T-helper 22 cell (primary cell): Measurements from ENCODE around the gene ATP2C1.
"Not testable (repeated sequence)": the region's sequence is repeated elsewhere in the genome, so short reads cannot be mapped to it uniquely, and the experiment has no call there.

ENCODE experiments used
- DNase-seq: peaks from one replicate; pipeline ENCODE4 v3.0.0-alpha.2; 2020; ENCODE audit warnings: low read depth

ATP2C1 gene, protein sequence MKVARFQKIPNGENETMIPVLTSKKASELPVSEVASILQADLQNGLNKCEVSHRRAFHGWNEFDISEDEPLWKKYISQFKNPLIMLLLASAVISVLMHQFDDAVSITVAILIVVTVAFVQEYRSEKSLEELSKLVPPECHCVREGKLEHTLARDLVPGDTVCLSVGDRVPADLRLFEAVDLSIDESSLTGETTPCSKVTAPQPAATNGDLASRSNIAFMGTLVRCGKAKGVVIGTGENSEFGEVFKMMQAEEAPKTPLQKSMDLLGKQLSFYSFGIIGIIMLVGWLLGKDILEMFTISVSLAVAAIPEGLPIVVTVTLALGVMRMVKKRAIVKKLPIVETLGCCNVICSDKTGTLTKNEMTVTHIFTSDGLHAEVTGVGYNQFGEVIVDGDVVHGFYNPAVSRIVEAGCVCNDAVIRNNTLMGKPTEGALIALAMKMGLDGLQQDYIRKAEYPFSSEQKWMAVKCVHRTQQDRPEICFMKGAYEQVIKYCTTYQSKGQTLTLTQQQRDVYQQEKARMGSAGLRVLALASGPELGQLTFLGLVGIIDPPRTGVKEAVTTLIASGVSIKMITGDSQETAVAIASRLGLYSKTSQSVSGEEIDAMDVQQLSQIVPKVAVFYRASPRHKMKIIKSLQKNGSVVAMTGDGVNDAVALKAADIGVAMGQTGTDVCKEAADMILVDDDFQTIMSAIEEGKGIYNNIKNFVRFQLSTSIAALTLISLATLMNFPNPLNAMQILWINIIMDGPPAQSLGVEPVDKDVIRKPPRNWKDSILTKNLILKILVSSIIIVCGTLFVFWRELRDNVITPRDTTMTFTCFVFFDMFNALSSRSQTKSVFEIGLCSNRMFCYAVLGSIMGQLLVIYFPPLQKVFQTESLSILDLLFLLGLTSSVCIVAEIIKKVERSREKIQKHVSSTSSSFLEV

DNA sequence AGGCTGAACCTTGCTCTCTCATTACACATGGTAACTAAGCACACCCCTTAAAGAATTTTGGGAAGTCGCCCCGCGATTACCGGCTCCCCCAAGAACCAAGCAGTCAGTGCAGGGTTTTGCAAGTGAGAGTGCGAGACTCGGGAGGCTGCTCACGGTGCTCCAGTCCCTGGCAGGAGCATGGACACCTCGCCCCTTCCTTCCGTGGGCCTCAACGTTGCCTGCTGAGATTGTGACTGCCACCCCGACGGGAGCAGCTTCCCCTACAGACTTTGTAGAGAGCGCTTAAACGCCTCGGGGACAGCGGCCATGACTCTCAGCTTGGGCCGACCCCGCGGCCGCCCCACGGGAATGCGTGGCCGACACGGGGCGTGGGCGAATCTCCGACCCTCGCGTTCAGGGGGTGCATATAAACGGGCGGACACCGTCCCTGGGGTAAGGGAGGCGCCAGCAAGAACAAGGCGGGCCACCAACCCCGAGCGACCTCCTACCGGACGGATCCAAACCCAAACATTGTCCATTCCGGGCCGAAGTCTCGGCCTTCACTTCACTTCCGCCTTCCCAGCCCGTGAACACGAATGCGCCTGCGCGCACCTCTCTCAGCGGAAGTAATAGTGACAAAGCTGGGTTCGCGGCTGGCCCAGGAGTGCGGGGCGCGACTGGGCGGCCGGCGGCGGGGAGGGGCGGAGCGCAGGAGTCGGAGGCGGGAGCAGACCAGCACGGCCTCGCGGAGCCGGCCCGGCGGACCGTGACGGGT is at the start of gene ATP2C1:
TSS of gene ATP2C1 (plus strand) at position 709 of the 754 bp plus-strand sequence. CDS start 686 bp downstream, outside the sequence.
- DNase-seq = peak; percentile 84

DNA sequence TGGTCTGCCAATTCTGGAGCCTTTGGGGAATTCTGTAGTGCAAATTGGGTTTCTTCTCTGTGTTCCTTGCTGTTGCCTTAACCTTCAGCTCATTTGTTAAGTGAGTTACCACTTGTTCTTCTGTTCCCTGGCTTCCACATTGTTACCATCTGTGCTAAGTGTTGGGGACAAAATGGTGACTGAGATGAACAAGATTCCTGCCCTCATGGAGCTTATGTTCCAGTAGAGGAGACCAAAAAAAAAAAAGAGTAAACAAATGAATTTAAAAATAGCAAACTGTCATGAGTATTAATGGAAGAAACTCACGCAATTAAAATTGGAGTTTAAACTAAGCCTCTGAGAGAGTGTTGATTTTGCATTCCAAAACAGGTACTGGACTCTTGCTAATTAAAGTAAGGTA is 49.4 kb upstream of the ATP2C1 start:
- no peak for DNase-seq

- no peak for DNase-seq
Measured at GRCh38 chr3:130846181-130846580, 47.7 kb upstream of the ATP2C1 start.

DNA sequence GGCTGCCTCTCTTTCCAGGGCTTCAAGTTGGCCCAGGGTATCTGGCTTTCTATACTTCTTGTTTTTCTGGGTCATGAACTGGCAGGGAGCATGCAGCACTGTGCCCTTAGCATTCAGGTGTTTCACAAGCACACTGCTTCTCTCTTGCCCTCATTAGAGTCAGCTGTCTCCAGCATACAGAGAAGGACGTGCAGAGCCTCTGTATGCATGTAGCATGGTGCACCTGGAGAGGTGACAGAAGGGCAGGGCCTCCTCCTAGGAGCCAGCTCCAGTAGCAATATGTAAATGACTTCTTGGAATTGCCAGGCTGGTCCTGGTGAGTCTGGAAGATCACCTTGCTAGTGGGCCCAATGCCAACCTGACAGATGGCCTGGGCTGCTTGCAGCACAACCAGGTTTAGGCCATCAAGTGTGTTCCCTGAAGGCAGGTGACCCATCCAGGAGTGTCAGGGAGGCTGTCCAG is 44.8 kb upstream of the ATP2C1 start:
- DNase-seq = no peak

DNA sequence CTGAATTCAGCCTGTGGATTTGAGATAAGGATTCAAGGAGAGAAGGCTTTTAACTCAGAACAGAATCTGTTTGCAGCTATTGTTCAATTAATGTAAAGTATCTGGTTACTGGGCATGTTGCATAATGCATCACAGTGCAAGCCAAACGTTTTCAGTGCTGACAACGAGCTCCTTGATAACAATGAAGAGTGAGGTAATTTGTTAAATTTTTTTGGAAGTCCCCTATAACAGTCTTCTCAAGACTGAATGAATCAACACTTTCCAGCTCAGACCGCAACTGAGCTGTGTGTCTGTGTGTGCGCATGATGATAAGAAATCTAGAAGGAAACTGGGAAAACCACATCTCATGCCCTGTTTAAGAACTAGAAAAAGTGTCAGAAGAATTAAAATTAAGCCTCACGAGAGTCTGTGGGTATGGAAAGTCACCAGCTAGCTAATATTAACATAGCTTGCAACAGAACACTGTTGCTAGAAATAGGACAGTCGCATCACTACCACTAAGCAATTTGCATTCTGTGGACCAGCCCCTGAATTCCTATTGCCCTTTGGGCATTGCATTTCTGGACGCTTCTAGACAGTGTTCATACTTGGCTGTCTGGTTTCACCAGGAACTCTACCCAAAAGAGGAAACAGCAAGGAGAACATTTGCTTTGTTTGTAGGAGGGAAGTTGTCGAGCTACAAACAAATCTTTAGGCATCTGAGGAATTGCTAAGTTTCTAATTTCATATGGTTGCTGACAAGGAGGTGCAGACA is 43.7 kb upstream of the ATP2C1 start:
- DNase-seq = peak; percentile 27

DNA sequence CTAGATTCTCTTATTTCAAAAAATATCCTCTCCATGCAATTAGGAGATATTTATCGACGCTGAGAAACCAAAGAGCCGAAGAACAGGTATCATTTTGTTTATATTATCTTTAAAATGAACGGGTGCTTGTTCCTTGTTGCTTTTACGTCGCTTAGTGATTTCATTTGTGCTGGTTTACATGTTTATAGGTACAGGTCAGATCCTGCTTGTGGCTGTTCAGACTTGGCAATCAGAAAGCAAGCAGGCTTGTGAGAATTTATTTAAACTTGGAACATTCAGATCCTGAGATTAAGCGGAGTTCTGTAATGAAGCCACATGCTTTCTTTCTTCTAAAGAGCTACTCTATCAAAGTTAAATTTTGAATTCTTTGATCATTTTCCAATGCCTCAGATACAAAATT is 43.0 kb upstream of the ATP2C1 start:
- no peak for DNase-seq

DNA sequence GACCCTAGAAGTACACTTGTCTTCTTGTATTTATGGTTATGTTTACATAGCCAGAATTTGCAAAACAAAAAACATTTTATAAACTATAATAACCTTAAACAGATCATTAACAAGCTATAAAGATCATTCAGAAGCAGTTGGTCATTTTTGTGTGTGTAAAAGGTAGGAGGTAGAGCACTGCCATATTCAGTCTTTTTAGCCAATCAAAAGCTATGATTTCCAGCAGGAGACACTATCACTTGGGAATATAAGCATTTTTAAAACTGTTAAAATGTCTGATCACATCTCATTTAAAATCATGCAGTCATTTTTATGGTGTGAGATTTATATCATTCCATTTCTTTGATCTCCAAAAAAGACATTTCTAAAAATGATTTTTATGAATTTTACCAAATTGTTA is 42.6 kb upstream of the ATP2C1 start:
- DNase-seq = no peak

- no peak for DNase-seq
Measured at GRCh38 chr3:130853581-130853980, 40.3 kb upstream of the ATP2C1 start.

DNA sequence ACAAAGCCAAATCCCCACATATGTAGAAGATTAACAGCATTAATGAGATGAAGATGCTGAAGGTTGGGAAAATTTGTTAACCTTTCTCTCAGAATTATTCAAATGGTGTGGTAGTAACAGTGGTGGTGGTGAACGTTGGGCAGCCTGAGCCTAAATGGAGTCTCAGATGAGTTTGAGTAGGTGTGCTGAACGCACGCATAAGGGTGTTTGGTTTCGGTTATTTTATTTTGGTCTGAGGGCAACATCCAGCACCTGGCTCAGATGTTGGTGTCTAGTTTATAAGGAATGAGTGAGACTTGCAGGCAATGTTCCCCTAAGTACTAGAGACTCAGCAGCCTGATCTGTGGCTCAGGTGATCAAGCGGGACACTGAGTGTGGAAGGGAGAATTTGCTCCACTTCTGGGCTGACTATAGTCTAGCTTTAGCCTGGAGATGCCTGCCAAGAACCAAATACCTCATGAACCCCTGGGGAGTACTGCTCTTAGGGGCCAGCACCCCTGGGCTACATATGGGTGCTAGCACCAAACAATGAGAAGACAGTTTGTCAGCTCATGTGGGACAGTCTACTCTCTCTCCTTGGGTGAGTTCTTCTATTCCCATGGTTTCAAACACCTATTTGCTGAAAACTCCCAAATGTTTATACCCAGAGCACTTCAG is 39.5 kb upstream of the ATP2C1 start:
- DNase-seq = no peak

- DNase-seq = no peak
Measured at GRCh38 chr3:130857336-130858026, 36.4 kb upstream of the ATP2C1 start.

GRCh38 chr3:130862130-130862529 is 31.8 kb upstream of the ATP2C1 start:
- DNase-seq = not testable (repeated sequence)

GRCh38 chr3:130865489-130865888 is 28.4 kb upstream of the ATP2C1 start:
- DNase-seq = no peak

DNA sequence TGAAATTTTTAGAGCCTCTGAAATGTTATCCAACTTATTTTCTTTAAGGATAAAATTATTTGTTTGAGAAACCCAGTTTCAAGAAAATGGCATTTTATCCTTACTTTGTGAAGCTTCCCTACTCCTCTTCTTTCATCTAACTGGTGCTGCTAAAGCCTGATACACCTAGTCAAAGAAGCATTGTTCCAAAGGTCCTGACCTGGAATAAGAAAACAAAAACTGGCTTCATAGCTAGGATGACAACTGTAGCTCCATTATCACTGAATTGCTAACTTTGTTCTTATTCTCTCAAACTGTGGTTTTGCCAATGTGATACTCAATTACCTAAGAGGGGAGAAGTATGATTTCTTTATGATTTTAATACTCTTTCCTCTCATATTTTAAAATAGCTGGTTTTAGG is 27.6 kb upstream of the ATP2C1 start:
- DNase-seq = no peak

GRCh38 chr3:130870423-130870822 is 23.5 kb upstream of the ATP2C1 start:
- no peak for DNase-seq

GRCh38 chr3:130876594-130876993 is 17.3 kb upstream of the ATP2C1 start:
- DNase-seq = no peak

GRCh38 chr3:130878464-130878863 is 15.4 kb upstream of the ATP2C1 start:
- no peak for DNase-seq

GRCh38 chr3:130889416-130889946 is 4.4 kb upstream of the ATP2C1 start:
- DNase-seq = no peak

DNA sequence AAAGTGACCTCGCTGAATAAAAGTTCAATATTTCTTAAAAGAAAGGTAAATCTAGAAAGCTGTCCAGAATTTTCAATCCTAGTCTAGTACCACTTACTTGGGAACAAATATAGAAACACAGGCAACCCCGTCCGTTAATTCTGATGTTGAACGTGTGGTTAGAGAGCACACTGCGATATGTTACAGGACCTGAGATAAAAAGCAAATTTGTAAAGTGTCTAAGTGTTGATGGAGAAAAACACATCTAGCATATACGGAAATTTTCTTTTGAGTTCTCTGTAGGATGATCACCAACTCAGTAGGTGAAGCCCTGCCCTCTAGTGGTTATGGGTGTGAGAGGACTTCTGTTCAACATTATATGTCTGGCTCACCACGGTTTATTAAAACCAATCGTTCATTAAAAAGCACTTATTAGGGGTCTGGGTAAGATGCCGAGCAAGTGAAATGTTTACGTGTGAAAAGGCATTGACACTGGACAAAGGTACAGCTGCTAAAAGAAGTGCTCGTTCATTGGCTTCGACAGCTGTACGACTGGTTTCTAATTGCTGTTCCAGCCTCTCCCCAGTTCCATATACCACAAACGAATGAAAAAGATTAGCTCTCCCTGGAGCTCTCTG is 1.0 kb upstream of the ATP2C1 start:
- peak; percentile 39 for DNase-seq
